Measurements from ENCODE around the gene PDGFA. TPM values are rescaled to one million over a fixed set of nuclear protein-coding genes. Genes with fewer than 3 reads are reported as not detected.

PDGFA gene
- total and polyA plus RNA-seq, 3 donors from 2014 or later = 7.2 to 13.8 (median 13.8) TPM

DNA sequence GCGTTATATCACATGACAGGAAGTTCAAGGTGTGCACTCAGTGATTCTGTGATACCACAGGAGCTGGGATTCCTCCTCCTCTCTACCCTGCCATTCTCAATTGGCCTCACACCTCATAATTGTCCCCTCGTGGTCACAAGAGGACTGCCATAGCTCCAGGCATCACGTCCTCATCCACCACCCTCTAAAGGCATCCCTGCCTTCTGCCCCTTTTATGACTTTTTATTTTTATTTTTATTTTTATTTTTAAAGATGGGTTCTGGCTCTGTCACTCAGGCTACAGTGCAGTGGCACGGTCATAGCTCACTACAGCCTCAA is 47.0 kb downstream of the PDGFA start:
- Histone ChIP-seq H3K36me3 (ENCODE audit: low read depth, missing control alignments) (no peaks in the 10 kb centered on the region), H3K9me3 (no peaks in the 10 kb centered on the region), H3K27ac (no peak overlapping the region), H3K4me1 (peaks cover 9% of the 10 kb centered on the region), H3K4me3 (no peak overlapping the region), H3K27me3 (no peaks in the 10 kb centered on the region)
- 89 to 93% methylated on average over 4 of the region's 4 CpGs for WGBS, 2 donors
- TF ChIP-seq, protein P1, sequence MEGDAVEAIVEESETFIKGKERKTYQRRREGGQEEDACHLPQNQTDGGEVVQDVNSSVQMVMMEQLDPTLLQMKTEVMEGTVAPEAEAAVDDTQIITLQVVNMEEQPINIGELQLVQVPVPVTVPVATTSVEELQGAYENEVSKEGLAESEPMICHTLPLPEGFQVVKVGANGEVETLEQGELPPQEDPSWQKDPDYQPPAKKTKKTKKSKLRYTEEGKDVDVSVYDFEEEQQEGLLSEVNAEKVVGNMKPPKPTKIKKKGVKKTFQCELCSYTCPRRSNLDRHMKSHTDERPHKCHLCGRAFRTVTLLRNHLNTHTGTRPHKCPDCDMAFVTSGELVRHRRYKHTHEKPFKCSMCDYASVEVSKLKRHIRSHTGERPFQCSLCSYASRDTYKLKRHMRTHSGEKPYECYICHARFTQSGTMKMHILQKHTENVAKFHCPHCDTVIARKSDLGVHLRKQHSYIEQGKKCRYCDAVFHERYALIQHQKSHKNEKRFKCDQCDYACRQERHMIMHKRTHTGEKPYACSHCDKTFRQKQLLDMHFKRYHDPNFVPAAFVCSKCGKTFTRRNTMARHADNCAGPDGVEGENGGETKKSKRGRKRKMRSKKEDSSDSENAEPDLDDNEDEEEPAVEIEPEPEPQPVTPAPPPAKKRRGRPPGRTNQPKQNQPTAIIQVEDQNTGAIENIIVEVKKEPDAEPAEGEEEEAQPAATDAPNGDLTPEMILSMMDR (IDR thresholded peaks at IDR 0.05) = no peak
- no peak for TF ChIP-seq POLR2A (IDR thresholded peaks at IDR 0.05)
- intact Hi-C loops (cut with DNase I; ENCODE audit: low total_unique reads) = no loop called here
- no peak for DNase-seq

DNA sequence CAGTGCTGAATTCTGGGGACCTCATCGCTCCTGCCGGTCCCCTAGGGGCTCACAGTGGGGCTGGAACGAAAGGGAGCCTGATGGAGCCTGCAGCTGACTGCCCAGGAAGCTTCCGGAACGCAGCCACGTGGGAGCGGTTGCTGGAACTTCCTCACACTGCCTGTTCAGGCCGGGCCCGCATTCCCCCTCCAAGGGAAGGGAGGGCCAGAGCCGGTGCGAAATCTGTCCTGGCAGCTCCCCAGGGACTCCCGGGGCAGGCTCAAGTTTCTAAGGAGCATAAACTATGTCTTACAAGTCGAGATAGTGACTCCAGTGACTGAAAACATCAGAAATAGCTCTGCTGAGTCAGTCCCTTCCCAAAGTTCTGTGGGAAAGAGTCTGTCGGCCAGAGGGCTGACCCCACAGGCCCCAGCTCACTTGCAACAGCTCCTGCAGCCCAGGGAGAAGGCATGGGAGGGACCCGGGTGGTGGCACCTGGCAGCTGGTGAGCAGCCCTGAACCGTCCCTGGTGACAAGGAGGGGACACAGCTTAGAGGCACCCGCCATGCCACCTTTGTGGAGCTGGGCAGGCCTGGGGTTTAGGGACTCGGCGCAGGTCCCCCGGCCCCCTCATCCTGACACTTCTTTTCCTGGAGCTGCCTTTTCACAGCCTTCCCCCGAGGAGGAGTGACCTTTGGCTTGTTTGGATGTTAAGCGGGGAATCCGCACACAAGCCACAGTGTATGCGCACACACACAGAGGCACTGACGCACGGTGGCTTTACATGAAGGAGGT is 47.6 kb downstream of the PDGFA start:
- no peak for TF ChIP-seq POLR2A (IDR thresholded peaks at IDR 0.05)
- TF ChIP-seq, protein P1 (IDR thresholded peaks at IDR 0.05) = no peak
- WGBS, 2 donors = 43 to 81% methylated on average over 6 to 26 of the region's 26 CpGs
- Histone ChIP-seq H3K9me3 (no peaks in the 10 kb centered on the region), H3K4me3 (no peak overlapping the region), H3K27ac (no peak overlapping the region), H3K27me3 (no peaks in the 10 kb centered on the region), H3K36me3 (ENCODE audit: low read depth, missing control alignments) (no peaks in the 10 kb centered on the region), H3K4me1 (peaks cover 9% of the 10 kb centered on the region)
- intact Hi-C loops (cut with DNase I; ENCODE audit: low total_unique reads) = no loop called here
- DNase-seq = peak; percentile 73

DNA sequence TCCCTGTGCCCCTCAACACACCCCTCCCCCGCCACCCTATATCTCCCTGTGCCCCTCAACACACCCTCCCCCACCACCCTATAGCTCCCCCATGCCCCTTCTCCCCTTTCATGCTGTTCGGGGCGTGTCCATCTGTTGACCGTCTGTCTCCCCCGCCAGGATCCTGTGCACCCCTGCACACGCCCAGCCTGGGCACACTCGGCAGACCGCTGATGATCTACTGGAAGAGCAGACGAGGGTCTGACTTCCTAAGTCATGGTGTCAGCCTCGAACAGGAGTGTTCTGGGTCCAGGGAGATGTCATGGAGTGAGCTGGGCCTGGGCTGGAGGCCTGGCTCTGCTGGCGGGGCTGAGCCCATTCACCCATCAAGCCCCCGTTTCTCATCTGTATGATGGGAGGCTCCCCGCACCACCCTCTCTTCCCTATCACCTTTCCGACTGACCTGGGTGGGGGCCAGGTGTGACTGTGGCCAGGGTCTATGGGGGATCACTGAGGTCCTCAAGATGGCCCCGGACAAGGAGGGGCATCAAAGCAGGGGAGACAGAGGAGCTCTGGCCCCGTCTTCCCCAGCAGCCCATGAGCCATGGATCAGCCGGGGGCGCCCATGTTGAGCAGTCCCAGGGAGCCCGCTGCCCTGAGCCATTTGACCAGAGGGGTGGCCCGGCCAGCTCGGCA is 48.3 kb downstream of the PDGFA start:
- Histone ChIP-seq H3K9me3 (no peaks in the 10 kb centered on the region), H3K4me1 (peaks cover 9% of the 10 kb centered on the region), H3K4me3 (no peak overlapping the region), H3K27ac (no peak overlapping the region), H3K36me3 (ENCODE audit: low read depth, missing control alignments) (no peaks in the 10 kb centered on the region), H3K27me3 (no peaks in the 10 kb centered on the region)
- TF ChIP-seq, protein P1 (IDR thresholded peaks at IDR 0.05) = no peak
- no peak for TF ChIP-seq POLR2A (IDR thresholded peaks at IDR 0.05)
- DNase-seq = no peak
- intact Hi-C loops (cut with DNase I; ENCODE audit: low total_unique reads) = no loop called here
- WGBS, 2 donors = 76 to 85% methylated on average over 6 to 16 of the region's 21 CpGs

DNA sequence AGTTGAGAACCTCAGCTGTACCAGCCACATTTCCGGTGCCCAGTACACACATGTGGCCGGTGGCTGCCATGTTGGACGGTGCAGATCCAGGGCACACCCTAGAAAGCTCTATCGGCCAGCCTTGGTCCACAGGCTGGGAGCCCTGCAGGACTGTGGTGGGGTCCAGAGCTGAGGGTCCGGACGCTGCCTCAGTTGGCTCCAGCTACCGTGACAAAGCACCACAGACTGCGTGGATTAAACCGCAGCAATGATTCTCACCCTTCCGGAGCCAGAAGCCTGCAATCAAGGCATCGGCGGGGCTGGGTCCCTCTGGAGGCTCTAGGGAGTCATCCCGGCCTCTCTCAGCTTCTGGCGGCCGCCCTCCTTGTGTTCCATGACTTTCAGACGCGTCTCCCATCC is 50.1 kb downstream of the PDGFA start:
- no peak overlapping the region for H3K4me3 ChIP-seq
- DNase-seq = no peak
- intact Hi-C loops (cut with DNase I; ENCODE audit: low total_unique reads) = no loop called here
- H3K4me1 ChIP-seq = peaks cover 10% of the 10 kb centered on the region
- no peak overlapping the region for H3K27ac ChIP-seq
- TF ChIP-seq, protein P1 (IDR thresholded peaks at IDR 0.05) = no peak
- TF ChIP-seq POLR2A (IDR thresholded peaks at IDR 0.05) = no peak
- no peaks in the 10 kb centered on the region for H3K27me3 ChIP-seq
- no peaks in the 10 kb centered on the region for H3K36me3 ChIP-seq (ENCODE audit: low read depth, missing control alignments)
- WGBS, 2 donors = 93% methylated on average over 16 to 17 of the region's 17 CpGs
- H3K9me3 ChIP-seq = no peaks in the 10 kb centered on the region
